Astrocyte of the cerebellum (primary cell): Measurements from ENCODE around the gene SNAPC4.
A peak's percentile ranks its signal among the peaks of the same experiment; 100 is the strongest.

Experiments
- DNase-seq: peaks from one replicate; pipeline ENCODE4 v3.0.0-alpha.2; 2011; ENCODE audit warnings: low read depth
- H3K4me3 ChIP-seq: 2 replicates; pipeline ENCODE4 v1.5.1; 2011; ENCODE audit warnings: mild to moderate bottlenecking, low read depth, low read length, moderate library complexity
- in situ Hi-C: cut with HindIII; loops from 2 replicates; pipeline ENCODE4 v1.10.0; 2017; ENCODE audit warnings: low sequenced_read_pairs
- TF ChIP-seq, protein P1 (sequence below): IDR thresholded peaks from 2 replicates; pipeline ENCODE4 v1.5.1; 2012; ENCODE audit warnings: low read length, low read depth, moderate library complexity, mild to moderate bottlenecking; ENCODE audit errors: missing control alignments

Gene SNAPC4

DNA sequence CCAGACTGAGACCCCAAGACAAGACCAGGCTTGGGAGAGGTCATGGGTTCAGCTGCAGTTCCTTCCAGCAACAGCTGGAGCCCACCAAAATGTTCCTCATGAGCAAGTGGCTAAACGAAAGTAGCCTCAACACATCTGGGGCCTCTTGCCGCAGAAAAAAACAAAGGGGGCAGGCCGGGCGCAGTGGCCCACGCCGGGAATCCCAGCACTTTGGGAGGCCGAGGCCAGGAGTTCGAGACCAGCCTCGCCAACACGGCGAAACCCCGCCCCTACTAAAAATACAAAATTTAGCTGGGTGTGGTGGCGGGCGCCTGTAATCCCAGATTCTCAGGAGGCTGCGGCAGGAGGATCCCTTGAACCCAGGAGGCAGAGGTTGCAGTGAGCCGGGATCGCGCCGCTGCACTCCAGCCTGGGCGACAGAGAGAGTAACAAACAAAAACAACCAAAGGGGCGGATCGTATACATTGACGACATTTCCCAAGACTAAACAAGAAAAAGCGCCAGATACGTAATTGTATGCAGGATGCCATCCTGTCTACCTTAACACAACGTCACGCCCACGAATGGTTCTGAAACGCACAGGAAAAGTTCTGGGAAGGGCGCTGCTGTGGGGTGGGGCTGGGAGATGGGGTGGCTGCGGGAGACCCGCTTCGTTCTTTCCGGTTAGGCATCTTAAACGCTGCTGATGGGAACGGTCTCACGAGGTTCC, 38.0 kb upstream of the SNAPC4 start:
- TF ChIP-seq, protein P1, sequence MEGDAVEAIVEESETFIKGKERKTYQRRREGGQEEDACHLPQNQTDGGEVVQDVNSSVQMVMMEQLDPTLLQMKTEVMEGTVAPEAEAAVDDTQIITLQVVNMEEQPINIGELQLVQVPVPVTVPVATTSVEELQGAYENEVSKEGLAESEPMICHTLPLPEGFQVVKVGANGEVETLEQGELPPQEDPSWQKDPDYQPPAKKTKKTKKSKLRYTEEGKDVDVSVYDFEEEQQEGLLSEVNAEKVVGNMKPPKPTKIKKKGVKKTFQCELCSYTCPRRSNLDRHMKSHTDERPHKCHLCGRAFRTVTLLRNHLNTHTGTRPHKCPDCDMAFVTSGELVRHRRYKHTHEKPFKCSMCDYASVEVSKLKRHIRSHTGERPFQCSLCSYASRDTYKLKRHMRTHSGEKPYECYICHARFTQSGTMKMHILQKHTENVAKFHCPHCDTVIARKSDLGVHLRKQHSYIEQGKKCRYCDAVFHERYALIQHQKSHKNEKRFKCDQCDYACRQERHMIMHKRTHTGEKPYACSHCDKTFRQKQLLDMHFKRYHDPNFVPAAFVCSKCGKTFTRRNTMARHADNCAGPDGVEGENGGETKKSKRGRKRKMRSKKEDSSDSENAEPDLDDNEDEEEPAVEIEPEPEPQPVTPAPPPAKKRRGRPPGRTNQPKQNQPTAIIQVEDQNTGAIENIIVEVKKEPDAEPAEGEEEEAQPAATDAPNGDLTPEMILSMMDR: no peak
- in situ Hi-C loops: no loop called here
- peak overlapping the region; percentile 74 for H3K4me3 ChIP-seq
- DNase-seq: no peak

DNA sequence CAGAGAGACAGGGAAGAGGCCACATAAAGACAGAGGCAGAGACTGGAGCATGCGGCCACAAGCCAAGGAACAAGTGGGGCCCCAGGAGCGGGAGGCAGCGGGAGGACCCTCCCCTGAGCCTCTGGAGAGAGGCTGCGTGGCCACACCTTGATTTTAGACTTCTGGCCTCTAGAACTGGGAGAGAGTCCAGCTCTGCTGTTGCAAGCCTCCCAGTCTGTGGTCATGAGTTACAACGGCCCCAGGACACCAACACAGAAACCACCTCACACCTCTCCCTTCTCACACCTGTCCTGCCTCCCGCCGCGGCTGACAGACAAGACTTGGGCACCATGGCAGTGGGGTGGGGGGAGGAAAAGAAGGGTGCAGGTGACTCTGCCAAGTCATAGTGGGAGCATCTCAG, 37.5 kb upstream of the SNAPC4 start:
- TF ChIP-seq, protein P1: no peak
- in situ Hi-C loops: no loop called here
- peak; percentile 27 for DNase-seq
- H3K4me3 ChIP-seq: peak overlapping the region; percentile 74

DNA sequence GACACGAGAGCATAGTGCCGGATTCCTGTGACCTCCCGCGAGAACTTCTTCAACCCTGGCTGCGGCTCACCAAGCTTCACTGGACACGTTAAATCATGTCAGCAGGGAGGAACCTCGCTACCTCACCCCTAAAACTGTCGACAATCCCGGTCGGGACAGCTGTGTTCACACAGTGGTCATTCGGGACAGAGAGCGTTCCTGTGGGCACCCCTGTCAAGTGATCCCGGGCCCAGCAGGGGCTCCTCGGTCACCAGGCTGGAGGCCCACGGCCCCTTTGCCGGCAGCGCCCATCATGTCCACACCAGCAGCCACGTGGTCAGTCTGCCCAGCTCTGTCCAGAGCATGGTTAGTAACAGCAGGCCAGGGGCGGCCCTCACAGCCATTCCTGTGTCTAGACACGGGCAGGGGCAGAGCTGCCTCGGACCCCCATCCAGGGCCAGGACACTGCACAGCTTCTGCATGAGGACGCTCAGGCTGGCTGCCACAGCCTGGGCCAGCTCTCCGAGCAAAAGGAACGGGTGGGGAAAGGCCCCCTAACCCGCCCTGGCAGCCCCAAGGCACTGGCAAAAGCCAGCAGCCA, 36.2 kb upstream of the SNAPC4 start:
- TF ChIP-seq, protein P1: no peak
- no peak for DNase-seq
- in situ Hi-C loops: no loop called here
- H3K4me3 ChIP-seq: no peak overlapping the region

DNA sequence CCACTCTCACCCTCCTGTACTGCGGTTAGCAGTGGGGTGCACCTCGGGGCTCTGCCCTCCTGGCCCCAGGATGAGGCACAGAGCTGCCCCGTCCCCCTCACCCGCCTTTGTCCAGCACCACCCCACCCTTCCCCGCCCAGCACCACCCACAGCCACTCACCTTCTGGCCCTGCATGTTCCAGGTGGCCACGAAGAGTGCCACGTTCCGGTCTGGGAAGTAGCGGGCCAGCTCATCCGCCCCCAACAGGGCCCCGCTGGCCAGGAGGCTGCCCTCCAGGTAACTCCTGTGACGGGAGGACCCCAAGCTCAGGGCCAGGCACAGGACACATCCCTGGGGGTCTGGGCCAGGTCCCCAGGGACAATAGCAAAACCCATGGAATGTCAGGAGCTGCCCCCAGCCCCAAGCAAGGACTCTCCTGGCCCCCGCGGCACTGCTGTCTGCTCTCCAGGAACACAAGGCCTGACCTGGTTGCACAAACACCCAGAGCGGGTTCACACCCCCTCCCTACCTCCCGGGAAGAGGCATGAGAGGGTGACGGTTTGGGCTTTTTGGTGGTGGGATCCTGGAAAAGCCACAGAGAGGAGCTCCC, 34.7 kb upstream of the SNAPC4 start:
- no peak for DNase-seq
- in situ Hi-C loops: no loop called here
- H3K4me3 ChIP-seq: no peak overlapping the region
- TF ChIP-seq, protein P1: no peak

DNA sequence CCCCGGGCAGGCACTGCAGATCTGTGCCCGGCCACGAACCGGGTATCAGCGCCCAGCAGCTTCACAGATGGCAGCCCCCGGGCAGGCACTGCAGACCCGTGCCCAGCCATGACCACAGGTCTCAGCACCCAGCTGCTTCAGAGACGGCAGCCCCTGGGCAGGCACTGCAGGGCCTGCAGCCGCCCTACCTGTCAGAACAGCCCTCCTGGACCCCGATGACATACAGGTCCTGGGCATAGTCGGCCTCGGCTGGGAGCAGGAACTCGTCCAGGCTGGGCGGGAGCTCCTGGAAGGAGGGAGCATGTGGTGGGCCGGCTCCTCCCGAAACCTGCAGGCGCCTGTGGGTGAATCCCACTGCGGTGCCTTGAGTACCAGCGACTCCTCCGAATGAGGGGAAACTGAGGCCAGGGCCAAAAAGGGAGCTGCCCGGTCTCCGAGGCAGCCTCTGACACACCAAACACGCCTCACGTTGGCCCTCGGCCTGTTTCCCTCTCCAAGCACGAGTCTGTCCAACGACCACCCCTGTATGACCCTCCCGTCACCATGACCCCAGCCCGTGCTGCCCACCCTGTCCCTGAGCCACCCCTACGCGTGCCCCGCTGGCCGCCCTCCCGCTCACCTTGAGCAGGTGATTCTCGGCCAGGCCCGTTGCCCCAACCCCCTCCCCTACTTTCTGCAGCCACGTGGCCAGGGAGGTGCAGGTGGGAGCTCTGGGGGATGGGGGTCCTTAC, 34.0 kb upstream of the SNAPC4 start:
- in situ Hi-C loops: no loop called here
- no peak for DNase-seq
- H3K4me3 ChIP-seq: no peak overlapping the region
- TF ChIP-seq, protein P1: no peak

DNA sequence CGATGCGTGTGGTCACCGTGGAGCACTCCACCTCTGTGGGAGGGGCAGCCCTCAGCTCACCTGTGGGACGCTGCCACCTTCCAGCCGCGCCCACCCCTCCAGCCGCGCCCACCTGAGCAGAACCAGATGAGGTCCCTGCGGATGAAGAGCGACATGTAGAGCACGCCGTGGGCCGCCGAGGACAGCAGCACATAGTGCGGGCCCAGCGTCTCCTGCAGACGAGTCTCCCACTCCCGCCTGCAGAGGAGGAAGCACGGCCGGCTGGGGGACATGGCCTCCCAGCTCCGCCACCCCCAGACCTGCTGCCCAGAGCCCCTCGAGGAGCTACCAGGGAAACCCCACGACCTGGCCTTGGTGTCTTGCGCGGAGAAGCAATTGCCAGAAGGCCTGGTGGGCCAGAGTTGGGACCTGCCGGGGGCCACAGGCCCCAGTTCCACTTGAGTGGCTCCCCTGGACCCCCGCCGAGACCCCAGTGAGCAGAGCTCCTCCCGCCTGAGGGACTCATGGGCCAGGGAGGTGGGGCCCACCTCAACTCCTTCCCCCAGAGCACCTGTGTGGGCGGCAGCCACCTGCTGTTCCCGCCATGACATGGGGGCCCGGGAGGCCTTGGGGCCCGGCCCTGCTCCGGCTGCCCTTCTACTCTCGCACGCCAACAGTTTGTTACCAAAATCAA, 33.2 kb upstream of the SNAPC4 start:
- TF ChIP-seq, protein P1: no peak
- no peak overlapping the region for H3K4me3 ChIP-seq
- no peak for DNase-seq
- in situ Hi-C loops: no loop called here
